ENCODE results near the gene ARNT2. TPM values are rescaled to one million over a fixed set of nuclear protein-coding genes. Genes with fewer than 3 reads are reported as not detected.

ARNT2 gene
- total RNA-seq, 1 experiment from 2014 or later: 16.8 TPM

- intact Hi-C loops (cut with micrococcal nuclease; ENCODE audit: unreplicated experiment) (loop anchor here (10.0 kb wide), 1 partner anchor 114 kb away; no protein-coding TSS in a partner anchor), in situ Hi-C loops (cut with HindIII; ENCODE audit: low pct_unique_long_range_greater_than_20kb, low sequenced_read_pairs) (no loop called here)
- BruUV-seq (replicated peaks): no TSS peak
- no peak for DNase-seq (ENCODE audit: low read depth, low spot score)
- Histone ChIP-seq H3K27me3 (ENCODE audit: control insufficient read depth, insufficient read depth, low read length) (no peaks in the 10 kb centered on the region), H3K4me1 (ENCODE audit: control insufficient read depth, insufficient read depth, low read length) (peaks cover 6% of the 10 kb centered on the region), H3K27ac (ENCODE audit: low read length) (no peak overlapping the region), H3K36me3 (ENCODE audit: control insufficient read depth, insufficient read depth, low read length) (no peaks in the 10 kb centered on the region), H3K4me3 (ENCODE audit: low read depth in 2 of 2, low read length in 2 of 2) (no peak overlapping the region), H3K9me3 (ENCODE audit: control insufficient read depth, insufficient read depth, low read depth, low read length) (no peaks in the 10 kb centered on the region)
- CTCF ChIA-PET: no interaction called here
- TF ChIP-seq REST (IDR thresholded peaks at IDR 0.05; ENCODE audit: insufficient read depth in 1 of 2, low read depth in 2 of 2, low read length in 1 of 2) (no peak), POLR2AphosphoS5 (IDR thresholded peaks at IDR 0.05; ENCODE audit: low read depth, low read length) (no peak)
- TF ChIP-seq, protein P1, sequence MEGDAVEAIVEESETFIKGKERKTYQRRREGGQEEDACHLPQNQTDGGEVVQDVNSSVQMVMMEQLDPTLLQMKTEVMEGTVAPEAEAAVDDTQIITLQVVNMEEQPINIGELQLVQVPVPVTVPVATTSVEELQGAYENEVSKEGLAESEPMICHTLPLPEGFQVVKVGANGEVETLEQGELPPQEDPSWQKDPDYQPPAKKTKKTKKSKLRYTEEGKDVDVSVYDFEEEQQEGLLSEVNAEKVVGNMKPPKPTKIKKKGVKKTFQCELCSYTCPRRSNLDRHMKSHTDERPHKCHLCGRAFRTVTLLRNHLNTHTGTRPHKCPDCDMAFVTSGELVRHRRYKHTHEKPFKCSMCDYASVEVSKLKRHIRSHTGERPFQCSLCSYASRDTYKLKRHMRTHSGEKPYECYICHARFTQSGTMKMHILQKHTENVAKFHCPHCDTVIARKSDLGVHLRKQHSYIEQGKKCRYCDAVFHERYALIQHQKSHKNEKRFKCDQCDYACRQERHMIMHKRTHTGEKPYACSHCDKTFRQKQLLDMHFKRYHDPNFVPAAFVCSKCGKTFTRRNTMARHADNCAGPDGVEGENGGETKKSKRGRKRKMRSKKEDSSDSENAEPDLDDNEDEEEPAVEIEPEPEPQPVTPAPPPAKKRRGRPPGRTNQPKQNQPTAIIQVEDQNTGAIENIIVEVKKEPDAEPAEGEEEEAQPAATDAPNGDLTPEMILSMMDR (IDR thresholded peaks at IDR 0.05): no peak
- POLR2A ChIA-PET: interaction anchor here (0.9 kb wide), 1 partner anchor 48 kb away, joined by 3 read pairs; no protein-coding TSS in a partner anchor
- no peak for ATAC-seq
Observed at GRCh38 chr15:80450811-80451321, 46.7 kb downstream of the ARNT2 start.

GRCh38 chr15:80452166-80452565 lies 48.0 kb downstream of the ARNT2 start:
- CTCF ChIA-PET: interaction anchor here (0.6 kb wide), 1 partner anchor 327 kb away, joined by 5 read pairs; the partner anchor contains the start of gene CEMIP
- in situ Hi-C loops (cut with HindIII; ENCODE audit: low pct_unique_long_range_greater_than_20kb, low sequenced_read_pairs): no loop called here
- Histone ChIP-seq H3K27ac (ENCODE audit: low read length) (no peak overlapping the region), H3K4me3 (ENCODE audit: low read depth in 2 of 2, low read length in 2 of 2) (no peak overlapping the region), H3K27me3 (ENCODE audit: control insufficient read depth, insufficient read depth, low read length) (0 out of 2 replicates have a peak, but pooled peaks cover 2% of the 10 kb centered on the region), H3K9me3 (ENCODE audit: control insufficient read depth, insufficient read depth, low read depth, low read length) (no peaks in the 10 kb centered on the region), H3K4me1 (ENCODE audit: control insufficient read depth, insufficient read depth, low read length) (peaks cover 10% of the 10 kb centered on the region), H3K36me3 (ENCODE audit: control insufficient read depth, insufficient read depth, low read length) (no peaks in the 10 kb centered on the region)
- POLR2A ChIA-PET: no interaction called here
- no TSS peak for BruUV-seq (replicated peaks)
- intact Hi-C loops (cut with micrococcal nuclease; ENCODE audit: unreplicated experiment): loop anchor here (10.0 kb wide), 1 partner anchor 113 kb away; no protein-coding TSS in a partner anchor
- DNase-seq (ENCODE audit: low read depth, low spot score) (no peak), ATAC-seq (no peak)
- TF ChIP-seq SIN3A (IDR thresholded peaks at IDR 0.05; ENCODE audit: borderline replicate concordance, insufficient read depth, low read depth, low read length): no peak
- TF ChIP-seq TCF7L2 (IDR thresholded peaks at IDR 0.05; ENCODE audit: low read depth, low read length): no peak
- TF ChIP-seq, protein P1 (IDR thresholded peaks at IDR 0.05): no peak
- TF ChIP-seq REST (IDR thresholded peaks at IDR 0.05; ENCODE audit: insufficient read depth in 1 of 2, low read depth in 2 of 2, low read length in 1 of 2): no peak
- TF ChIP-seq POLR2AphosphoS5 (IDR thresholded peaks at IDR 0.05; ENCODE audit: low read depth, low read length): no peak
